Right ventricle myocardium inferior (tissue), 1 donor: ENCODE data around the gene IGSF21. TPM values are rescaled to one million over a fixed set of nuclear protein-coding genes. Genes with fewer than 3 reads are reported as not detected.

Source experiments
- ATAC-seq: fragments of 200-7000 bp; cut with Tn5 transposase; one replicate; pipeline ENCODE4 v1.9.1; 2020; ENCODE audit warnings: mild to moderate bottlenecking, moderate library complexity
- DNase-seq: peaks from one replicate; pipeline ENCODE4 v3.0.0; 2021; ENCODE audit errors: missing footprints
- intact Hi-C: fragments of 100-400 bp; cut with DNase I; formaldehyde crosslinking; loops from one replicate; pipeline ENCODE4 v1.11.0; 2022
- total RNA-seq: library from RNA; stranded (reverse); fragmentation: NEBNext Ultra II Directional; extraction: Animal tissue kit (Norgen Biotek cat#: 25700); gene quantifications from one replicate; pipeline ENCODE4 v1.2.1, GENCODE V29; 2021
- donor health status: DM: no; HTN: yes; CAD: no; lungs with severe emphysema.

IGSF21 gene
- total RNA-seq, 1 donor from 2014 or later: 1.6 TPM

DNA sequence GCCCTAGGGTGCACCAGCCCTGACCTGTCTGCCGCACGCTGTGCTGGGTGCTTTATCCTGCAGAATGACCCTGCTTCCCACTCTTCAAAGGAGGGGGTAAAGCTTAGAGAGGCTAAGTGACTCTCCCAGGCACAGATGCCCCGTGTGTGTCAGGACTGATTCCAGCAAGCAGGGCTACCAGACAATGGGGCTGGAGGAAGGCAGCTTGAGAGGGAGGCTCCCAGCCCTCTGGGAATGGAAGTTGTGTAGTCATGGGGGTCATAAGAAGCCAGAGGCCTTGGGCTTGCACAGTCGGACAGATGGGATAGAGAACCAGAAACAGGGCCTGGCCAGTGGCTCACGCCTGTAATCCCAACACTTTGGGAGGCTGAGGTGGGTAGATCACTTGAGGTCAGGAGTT, 279.0 kb downstream of the IGSF21 start:
- no peak for DNase-seq
- intact Hi-C loops: no loop called here
- ATAC-seq: no peak

DNA sequence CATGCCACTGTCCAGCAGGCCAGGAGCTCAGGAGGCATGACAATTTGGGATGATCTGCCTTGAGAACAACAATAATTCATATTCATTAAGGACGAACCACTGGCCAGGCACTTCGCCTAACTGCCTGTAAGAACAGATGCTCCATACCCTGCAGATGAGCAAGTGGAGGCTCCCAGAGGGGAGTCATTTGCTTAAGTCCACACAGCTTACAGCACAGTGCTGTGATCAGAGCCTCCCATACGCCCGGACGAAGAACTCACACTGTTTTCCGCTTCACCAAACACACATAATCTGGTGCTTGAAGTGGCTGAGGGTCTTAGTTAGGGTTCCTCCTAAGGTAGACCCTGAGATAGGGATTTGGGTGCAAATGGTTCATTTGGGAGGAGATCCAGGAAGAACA, 279.7 kb downstream of the IGSF21 start:
- DNase-seq: no peak
- intact Hi-C loops: no loop called here
- ATAC-seq: no peak

DNA sequence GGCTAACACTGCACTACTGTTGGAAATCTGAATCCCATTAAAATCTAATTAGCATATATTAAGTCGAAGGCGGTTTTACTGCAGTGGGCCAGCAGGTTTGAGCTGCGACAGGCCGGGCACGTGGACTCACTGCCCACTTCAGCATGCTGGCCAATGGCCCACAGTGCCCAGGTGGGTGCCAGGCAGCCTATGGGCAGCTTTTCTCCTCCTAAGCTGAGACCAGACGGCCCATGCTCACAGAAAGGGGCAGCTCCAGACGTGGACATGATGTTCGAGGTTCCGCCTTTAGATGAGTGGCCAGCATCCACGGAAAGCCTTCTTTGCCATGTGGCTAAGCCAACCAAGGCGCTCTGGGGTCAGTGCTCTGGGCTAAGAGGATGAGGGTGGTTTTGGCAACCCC, 283.4 kb downstream of the IGSF21 start:
- intact Hi-C loops: no loop called here
- ATAC-seq (no peak), DNase-seq (no peak)

DNA sequence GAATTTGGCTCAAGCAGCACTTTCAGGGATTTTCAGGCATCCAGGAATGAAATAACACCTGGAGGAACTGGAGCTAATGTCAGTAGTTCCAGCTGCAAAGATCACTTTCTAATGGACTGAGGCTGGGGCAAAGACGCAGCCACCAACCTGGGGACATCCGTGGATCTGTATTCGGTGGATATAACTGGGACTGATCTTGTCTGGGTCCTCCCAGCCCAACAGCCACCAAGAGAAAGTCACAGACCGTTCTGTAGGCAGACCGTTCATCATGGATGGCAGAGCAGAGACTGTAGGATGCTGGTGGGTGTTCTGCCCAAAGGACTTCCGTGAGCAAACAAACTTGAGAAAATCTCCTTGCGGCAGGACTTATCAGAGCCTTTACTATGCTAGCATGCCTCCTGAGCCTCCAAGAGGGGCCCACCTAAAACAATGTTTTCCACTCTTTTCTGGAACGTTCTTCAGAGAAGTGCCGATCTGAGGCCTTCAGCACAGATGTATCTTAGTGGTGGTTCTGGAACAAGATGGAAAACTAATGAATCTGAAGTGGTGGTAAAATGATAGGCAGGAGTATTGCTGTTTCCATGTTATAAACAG, 287.1 kb downstream of the IGSF21 start:
- ATAC-seq (no peak), DNase-seq (no peak)
- intact Hi-C loops: no loop called here

DNA sequence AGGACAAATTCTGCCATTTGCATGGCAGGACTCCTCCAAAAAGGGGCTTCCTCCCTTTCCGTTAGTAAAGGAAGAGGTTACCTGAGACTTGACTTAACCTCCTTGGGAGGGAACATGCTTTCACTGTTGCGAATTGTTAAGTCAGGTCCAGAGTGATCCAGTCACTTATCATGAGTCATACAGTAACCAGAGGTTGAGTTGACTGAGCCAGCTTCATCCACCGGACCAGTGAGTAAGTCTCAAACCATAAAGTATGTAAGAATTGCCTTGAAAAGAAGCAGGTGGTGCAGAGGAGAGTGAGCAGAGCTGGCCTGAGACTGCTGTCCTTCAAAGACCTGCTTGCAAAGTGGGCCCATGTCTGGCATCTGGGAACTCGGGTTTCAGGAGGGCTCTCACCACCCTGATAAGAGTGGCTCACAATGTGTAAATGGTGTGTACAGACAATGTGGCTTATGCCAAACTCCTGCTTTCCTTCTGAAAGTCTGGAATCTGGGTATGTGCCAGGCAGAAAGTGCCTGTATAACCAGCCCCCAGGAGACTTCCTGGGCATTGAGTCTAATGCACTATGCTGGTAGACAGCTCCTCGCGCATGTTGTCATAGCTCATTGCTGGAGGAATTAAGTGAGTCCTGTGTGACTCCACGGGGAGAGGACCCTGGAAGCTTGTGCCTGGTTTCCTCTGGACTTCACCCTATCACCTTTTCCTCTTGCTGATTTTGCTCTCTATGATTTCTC, 288.8 kb downstream of the IGSF21 start:
- intact Hi-C loops: no loop called here
- no peak for DNase-seq
- ATAC-seq: no peak

DNA sequence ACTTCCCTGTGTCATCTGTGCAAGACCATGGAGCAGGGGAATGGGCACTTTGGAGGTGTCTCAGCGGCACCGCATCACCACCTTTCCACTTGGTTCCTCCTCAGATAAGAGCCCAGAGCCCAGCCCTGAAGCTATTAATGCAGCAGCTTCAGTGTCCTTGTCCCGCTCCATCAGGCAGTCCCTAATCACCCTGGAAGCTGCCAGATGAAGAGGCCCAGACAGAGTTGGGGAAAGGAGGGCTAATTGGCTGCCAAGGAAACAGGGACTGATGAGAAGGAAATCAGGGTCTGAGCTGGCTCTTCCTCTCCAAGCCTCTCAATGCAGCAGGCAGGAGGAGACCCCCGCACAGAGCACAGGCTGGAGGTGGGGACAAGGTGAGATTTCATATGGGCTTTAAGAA, 290.0 kb downstream of the IGSF21 start:
- intact Hi-C loops: no loop called here
- ATAC-seq: no peak
- no peak for DNase-seq

DNA sequence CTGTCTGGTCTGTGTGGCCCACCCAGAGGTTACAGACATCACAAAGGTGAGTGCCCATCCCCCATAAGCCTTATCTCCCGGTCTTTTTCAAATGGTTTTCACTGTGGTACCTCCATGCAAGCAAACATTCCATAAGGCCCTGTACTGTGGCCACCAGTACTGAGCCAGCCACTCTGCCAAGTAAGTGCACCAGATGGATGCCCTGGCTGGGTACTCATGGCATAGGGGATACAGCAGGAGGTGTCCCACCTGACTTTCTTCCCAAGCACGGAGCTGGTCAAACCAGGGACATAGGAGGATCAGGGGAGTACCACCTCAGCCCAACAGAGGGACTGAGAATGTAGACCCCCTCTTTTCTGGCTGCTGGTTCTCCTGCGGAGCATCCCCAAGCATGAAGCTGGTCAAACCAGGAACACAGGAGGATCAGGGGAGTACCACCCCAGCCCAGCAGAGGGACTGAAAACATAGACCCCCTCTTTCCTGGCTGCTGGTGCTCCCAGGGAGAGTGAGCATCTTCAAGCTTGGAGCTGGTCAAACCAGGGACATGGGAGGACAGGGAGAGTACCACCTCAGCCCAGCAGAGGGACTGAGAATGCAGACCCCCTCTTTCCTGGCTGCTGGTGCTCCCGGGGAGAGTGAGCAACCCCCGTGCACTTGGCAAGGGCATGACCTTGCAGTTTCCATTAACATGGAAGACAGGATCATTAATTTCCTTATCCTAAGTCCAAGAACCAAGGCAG, 291.4 kb downstream of the IGSF21 start:
- intact Hi-C loops: no loop called here
- no peak for ATAC-seq
- DNase-seq: no peak

DNA sequence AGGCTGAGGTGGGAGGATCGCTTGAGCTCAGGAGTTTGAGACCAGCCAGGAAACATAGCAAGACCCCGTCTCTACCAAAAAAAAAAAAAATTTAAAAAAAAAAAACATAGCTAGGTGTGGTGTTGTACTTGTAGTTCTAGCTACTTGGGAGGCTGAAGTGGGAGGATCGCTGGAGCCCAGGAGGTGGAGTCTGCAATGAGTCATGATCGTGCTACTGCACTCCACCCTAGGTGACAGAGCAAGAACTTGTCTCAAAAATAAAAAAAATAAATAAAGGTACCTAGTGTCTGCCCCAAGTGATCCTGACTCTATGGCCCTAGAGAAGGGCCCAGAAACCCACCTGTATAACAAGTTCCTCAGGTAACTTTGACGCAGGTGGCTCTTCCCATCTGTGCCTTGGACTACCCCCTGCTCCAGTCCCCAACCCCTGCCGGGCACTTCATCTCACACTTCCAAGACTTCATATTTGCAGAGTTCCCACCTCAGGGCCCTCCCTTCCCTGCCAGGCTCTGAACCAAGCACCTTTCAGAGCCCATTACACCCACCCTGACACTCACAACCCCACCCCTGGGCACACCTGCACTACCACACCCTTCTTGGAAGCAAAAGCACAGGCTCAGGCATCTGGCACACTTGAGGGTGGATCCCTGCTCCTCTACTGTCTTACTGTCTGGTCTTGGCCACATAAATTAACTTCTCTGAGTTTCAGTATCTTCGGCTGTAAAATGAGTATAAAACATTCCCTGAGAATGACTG, 292.9 kb downstream of the IGSF21 start:
- DNase-seq: peak; percentile 52
- no peak for ATAC-seq
- intact Hi-C loops: no loop called here

DNA sequence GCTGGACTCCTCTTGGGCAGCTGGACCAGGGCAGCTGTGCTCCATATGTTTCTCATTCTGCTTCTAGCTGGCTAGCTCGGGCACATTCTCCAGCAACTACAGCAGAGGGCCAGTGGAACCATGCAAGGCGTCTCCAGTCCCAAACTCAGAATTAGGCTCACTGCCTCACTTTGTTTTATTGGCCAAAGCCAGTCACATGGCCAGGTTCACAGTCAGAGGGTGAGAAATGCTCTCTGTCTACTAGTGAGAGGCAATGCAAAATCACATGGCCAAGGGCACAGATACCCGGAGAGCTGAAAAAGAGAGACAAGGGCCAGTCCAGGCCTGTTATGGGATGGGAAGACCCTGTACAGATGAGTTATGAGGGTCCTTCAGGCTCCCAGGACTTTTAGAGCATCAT, 294.3 kb downstream of the IGSF21 start:
- DNase-seq: no peak
- no peak for ATAC-seq
- intact Hi-C loops: no loop called here

DNA sequence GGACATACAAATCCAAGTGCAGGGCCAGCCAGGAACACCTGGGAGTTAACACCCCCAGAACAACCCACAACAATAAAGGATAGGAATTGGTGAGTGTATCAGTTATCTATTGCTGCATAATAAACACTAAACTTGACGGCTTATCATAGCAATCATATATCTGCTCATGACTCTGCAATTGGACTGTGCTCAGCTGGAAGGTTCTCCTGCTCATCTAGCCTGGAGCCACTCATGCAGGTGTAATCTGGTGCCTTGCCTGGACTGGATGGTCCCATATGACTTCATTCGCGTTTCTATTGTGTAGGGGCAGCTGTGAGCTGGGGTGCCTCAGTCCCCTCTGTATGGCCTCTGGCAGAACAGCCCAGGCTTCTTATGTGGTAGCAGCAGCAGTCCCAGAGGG, 296.9 kb downstream of the IGSF21 start:
- ATAC-seq: no peak
- DNase-seq: no peak
- intact Hi-C loops: no loop called here

DNA sequence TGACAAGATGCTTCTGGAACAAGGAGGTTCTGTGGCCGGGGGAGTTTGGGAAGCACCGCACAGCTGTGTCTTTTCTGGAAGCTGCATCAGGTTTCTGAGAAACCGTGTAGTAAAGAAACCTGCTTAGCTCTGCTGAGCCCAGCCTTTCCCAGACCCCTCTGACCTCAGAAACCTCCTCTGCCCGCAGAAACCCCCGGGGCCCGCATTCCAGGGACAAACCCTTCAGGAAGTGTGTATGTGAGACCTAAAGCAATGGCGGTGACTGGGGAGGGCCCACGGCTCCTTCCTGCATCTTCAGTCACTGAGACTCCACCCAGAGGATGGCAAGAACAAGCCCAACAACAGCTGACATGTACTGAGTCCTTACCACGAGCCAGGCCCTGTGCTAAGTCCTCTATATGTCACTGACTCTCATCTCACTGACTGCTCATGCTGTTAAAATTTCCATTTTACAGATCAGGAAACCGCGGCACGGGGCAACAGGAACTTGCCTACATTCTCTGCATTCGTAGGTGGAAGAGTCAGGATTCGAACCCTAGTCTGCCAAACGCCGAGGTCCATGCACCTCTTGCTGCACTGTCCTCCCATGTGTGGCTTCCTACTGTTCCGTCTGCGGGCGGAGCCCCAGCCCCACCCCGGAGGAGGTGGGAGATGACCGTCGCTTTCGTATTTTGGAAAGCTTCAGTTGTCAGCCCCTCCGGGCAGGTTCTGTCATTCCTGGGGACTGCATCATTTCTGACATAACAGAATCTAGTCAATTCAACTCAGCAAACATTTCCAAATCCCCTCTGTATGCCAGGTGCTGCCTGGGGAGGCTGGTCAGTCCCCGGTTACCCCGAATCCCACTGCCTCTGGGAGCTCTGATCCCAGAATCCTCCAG, 299.8 kb downstream of the IGSF21 start:
- intact Hi-C loops: no loop called here
- ATAC-seq (no peak), DNase-seq (no peak)

DNA sequence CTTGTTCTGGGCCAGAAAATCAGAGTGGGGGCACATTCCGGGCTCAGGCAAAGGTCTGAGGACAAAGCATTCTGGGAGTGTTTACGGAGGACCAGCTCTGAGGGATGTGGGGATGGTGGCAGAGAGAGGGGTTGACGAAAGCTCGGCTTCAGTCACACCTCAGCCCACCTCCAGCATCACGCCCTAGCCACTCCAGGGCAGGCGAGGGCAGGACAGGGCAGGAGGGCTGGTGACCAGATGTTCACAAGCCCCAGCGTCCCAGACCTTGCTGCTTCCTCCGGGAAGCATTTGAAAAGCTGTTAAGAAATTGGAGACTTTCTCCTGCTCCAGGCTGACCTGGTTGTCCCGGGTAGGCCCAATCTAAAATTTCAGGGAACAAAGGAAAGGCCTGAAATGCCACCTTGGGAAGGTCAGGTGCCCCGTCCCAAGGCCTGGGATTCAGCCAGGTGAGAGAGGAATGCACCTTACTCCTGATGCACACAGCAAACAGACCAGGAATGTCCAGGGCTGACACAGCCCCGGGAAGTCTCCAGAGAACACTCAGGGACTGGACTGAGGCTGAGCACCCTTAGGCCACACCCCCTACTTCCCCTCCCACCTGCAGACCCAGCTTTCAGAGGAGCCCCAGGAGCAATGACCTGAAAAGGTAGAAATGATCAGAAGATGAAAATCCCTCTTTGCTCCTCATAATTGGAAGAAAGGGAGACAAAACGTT, 301.2 kb downstream of the IGSF21 start:
- intact Hi-C loops: no loop called here
- DNase-seq (no peak), ATAC-seq (no peak)

DNA sequence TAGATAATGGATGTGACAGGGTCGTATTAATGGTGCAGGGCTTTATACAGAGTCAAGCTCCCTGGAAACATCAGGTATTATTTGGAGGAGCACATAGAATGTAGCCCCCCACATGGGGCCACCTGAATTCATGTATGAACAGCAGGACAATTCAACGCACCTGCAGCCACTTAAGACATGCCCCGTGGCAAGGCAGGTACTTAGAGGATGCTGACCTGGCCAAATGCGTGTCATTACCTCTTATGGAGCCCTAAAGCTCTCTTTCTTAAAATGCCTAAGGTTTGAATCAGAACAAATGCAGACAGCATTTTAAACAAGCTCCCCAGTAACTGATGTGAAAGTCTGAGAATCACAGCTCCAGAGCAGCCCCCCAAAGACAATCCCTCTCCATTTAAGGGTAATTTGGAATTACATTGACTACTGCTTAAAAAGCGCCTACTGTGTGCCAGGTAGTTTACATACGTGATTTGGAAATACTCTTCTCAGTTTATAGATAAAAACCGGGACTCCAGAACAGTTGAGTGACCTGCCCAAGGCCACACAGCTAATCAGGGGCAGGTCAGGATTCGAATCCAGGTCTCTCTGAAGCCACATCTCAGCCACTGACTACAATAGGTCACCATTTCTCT, 302.1 kb downstream of the IGSF21 start:
- DNase-seq: no peak
- intact Hi-C loops: no loop called here
- ATAC-seq: no peak

DNA sequence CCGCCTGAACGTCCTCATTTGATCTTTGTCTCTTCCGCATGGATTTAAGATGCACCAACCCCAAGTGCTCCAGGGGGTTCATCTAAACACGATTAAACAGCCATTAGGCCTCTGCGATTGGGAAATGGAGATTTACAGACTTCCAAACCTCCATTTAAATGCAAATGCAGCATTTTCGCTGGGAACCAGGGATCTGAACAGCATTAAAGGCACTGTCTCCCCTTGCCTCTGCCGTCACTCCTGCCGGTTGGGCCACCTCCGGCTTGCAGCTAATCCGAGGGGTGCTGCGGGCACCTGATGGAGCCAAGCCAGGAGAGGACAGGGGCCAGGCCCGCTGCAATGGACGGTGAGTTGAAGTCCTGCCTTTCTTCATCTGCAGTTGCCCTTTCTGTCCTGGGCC, 302.8 kb downstream of the IGSF21 start:
- intact Hi-C loops: no loop called here
- DNase-seq (no peak), ATAC-seq (no peak)

DNA sequence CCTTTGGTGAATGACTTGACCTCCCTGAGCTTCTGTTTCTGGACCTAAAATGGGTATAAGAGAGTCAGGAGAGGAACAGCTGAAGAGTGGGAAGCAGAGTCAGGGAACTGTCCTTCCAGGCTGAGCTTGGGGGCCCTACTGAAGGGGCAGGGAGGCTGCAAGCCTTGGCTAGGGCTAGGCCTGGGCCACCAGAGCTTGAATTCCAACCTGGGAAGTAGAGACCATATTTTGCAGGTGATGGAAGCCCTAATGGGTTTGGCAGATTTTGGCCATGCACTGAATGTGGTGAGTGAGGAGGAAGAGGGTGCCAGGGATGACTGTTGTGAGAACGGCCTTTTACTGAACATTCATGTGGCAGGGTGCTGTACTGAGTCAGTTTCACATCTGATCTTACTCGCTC, 303.7 kb downstream of the IGSF21 start:
- ATAC-seq (no peak), DNase-seq (no peak)
- intact Hi-C loops: no loop called here

DNA sequence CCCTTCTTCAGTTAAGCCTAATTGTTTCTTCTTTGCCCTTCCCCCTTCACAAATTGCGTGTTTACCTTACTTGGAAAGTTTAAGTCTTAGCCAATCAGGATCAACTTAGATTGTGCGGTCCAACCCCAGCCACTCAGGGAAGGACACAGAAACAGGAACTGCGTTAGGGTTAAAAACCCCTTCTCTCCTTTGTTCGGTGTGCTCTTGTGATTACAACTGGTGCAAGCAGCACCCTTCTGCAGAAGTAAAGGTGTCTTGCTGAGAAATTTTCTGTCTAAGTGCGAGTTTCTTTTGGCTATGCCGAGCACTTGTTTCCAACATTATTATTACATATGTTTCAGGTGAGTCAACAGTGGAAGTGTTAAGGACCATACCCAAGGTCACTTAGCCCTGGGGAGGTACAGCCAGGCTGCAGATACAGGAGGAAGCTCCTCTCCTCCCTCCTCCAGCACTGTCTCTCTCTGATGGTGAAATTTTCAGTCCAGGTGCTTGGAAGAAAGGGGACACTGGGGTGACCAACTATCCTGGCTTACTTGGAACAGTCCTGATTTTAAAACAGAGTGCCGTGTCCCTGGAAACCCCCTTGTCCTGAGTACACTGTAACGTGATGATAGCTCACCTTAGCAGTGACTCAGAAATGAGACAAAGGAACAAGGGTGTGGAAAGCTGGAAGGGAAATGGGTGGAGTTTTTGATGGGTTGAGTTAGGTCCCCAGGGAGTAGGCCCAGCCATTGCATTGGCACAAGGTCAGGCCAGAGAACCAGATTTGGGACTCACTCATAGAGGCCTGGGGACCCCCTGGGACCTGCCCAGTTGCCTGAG, 304.4 kb downstream of the IGSF21 start:
- ATAC-seq (no peak), DNase-seq (no peak)
- intact Hi-C loops: no loop called here

DNA sequence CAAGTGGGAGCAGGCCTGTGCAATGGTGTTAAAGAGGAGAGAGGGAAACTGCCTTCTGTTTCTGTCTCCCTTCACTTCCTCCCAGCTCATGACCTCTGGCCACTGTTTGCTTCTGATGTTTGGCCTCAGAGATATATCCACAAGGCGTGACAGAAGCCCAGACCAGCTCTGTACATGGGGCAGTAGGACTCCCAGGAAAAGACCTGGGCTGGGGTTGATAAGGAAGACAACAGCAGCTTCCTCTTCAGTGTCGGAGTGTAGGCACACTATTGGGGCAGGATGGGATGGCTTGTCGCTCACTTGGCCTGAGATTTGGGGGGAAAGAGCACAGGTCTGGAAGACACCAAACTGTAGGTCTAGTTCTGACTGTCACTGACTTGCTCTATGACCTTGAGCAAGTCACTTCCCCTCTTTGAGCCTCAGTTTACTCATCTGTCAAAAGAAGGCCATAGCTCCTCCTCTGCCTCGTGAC, 305.3 kb downstream of the IGSF21 start:
- ATAC-seq (no peak), DNase-seq (no peak)
- intact Hi-C loops: no loop called here
